DMS114 treated with DMSO at 0.1 percent for 48 hours (cell line): Measurements from ENCODE around the gene KIAA1671.

Experiments used
- DNase-seq: peaks from one replicate; lab custom pipeline; 2025; ENCODE audit not compliant: unreplicated experiment; lab: John Stamatoyannopoulos, UW

The KIAA1671 gene

DNA sequence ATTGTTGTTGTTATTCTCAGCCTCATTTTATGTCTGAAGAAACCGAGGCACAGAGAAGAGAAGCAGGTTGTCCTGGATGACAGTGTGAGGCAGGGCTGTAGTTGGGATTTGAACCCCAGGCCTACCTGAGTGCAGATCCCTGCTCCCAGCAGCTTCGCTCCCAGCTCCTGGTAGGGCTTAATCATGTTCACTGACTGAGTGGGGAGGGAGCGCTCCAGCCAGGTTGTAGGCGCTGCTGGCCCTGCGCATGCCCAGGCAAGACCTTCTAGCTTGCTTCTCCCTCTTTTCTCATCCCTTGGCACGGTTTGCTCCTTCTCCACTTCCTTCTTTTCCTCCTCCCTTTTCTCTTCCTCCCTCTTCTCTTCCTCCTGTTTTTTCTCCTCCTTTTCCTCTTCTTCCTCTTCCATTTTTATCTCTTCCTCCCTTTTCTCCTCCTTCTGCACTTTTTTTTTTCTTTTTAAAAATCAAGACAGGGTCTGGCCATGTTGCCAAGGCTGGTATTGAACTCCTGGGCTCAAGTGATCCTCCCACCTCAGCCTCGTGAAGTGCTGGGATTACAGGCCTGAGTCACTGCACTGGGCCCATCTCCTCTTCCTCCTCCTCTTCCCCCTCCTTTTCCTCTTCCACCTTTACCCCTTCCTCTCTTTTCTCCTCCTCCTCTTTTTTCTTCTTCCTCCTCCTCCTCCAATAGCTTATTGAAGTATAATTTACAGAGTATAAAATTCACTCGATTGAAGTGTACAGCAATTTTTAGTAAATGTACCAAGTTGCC lies 109.3 kb downstream of the KIAA1671 start:
- no peak for DNase-seq

GRCh38 chr22:25062386-25063085 lies 110.0 kb downstream of the KIAA1671 start:
- no peak for DNase-seq

GRCh38 chr22:25064894-25065560 lies 112.5 kb downstream of the KIAA1671 start:
- no peak for DNase-seq

- no peak for DNase-seq
Observed at GRCh38 chr22:25066861-25067435, 114.4 kb downstream of the KIAA1671 start.

- DNase-seq: no peak
Observed at GRCh38 chr22:25067851-25068421, 115.4 kb downstream of the KIAA1671 start.

DNA sequence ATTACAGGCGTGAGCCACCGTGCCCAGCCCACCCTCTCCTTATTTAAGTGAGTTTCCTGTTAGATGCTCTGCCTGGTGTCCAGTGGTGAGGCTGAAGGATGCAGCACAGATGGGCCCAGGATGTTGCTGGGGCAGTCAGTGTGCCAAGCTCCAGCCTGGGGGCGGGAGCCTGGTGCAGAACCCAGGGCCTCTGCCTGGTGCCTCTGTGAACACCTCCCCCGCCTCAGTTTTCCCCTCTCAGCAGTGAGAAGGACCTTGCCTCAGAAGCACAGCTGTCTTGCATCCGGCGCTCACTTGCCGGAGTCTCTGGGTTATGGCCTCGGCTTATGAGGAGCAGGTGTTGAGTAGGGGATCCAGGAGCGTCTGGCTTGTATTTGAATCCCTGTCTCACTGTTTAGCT lies 116.2 kb downstream of the KIAA1671 start:
- no peak for DNase-seq

DNA sequence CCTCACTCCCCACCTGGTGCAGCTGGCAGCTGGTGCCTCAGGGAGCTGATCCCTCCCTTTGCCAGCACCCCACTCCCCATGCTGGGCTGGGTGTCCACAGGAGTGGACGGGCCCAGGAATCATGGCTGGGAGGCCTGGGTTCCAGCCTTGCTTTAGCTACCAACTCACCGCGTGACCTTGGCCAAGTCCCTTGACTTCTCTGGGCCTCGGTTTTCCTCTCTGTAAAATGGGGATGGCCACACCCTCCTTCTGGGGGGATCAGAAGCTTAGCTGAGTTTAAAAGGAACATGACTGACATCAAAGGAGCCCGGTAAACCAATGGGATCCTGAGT lies 116.9 kb downstream of the KIAA1671 start:
- DNase-seq: no peak

DNA sequence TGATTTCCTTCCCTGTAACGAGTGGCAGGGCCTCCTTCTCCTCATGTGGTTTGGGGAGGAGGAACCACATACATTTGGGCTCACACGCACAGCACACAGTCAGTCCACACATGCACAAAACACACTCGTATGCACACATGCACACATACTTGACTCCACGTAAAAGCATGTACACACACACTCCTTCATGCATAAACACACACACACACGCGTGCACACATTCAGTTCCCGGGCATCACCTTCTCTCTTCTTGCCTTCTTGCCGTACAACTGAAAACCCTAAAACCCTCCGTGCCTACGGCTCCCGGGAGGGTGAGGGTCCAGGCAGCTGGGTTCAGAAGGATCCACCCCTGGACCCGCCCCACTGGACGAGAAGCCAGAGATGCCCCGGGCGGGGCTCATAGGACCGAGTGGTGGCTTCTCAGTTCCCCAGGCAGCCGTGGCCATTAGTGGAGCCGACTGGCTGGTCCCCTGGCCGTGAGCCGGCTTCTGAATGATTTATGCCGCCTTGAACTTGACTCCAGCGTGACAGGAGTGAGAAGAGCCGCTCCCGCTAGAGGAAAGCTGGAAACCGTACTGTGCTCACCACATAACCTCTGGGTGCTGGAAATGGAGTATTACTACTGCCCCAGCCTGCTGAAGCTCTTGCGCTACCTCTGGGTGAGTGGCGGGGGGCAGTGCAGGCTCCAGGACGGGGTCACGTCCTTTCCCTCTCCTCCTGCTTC lies 117.4 kb downstream of the KIAA1671 start:
- DNase-seq: no peak

- DNase-seq: no peak
Observed at GRCh38 chr22:25070956-25071355, 118.4 kb downstream of the KIAA1671 start.

DNA sequence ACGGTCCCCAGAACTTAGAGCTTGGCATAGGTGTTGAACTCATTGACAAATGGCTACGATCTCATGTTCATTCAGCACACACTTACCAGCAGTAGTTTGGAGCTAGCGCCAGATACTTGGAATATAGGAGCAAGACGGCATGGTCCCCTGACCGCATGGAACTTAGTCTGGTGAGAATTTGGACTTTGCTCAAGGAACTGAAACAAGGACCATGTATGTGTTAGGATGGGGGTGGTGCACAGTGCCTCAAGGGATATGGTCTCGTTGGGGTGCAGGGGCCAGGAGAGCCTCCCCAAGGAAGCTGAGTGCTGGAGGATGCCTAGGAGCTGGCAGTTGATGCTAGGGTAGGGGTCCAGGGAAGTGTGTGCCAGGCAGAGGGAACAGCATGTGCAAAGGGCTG lies 119.2 kb downstream of the KIAA1671 start:
- DNase-seq: no peak

DNA sequence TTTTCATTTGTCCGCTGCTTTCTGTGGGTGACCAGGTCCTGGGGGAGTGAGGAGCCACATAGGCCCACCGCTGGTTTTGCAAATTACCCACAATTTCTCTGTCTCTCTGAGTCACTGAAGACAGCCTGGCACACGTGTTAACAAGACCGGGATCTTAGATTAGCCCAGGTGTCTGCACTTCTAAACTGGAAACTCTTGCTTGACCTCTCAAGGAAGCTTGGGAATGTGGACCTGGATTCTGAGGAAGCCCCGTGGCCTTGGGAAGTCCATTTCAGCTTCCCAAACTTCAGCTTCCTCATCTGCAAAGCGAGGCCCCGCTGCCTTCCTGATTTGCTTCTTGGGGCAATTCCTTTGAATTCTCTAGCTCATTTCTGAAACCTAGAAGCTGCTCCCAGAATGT lies 119.9 kb downstream of the KIAA1671 start:
- no peak for DNase-seq

DNA sequence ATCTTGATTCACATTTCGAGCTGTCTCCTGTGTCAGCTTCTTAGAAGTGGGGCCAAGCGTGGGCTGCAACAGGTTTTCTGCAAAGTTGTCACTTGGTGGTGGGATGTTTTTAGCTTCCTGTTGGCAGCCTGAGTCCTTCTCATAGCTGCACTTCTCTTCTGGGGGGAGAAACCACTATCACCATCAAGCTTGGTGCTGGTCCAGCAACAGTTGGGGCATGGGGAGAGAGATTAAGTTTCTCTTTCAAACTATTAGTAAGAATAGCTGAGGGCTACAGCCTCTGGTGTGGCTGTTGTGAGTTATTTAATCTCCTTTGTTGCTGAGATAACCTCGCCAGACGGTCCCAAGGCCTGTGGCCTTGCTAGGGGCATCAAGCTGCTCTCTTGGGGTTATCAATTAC lies 123.8 kb downstream of the KIAA1671 start:
- DNase-seq: no peak

DNA sequence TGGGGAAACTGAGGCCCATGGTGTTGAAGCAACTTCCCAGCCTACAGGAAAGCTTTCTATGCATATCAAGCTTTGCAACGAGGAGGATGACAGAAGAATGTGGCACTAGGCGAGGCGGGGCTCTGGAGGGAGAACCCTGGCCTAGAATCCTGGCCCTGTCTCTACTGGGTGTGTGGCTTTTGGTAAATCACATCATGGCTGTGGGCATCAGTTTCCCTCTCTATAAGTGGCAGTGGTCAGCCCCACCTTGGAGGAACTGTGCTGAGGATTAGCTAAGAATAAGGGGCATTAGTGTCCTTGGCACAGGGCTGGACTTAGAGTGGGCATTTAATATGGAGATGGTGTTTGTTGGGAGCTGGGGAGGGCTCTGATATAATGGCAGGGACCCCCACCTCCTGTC lies 124.5 kb downstream of the KIAA1671 start:
- DNase-seq: no peak

GRCh38 chr22:25077964-25078363 lies 125.4 kb downstream of the KIAA1671 start:
- no peak for DNase-seq

GRCh38 chr22:25078591-25078990 lies 126.1 kb downstream of the KIAA1671 start:
- no peak for DNase-seq

DNA sequence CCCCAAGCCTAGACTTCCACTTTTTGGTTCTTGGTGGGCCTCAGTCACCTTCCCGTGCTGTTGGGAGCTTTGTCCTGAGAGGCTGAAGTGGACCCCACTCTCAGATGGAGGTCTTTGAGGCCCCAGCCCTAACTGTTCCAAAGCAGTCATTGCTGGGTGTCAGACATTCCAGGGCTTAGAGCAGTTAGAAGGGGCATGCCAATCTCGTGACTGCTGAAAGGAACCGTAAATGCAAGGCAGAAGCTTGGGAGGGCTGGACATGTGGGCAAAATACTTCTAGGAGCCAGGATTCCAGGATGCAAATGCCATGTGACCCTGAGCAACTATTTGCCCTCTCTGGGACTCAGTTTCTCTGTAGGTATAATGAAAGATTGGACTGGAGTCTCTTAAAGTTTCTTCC lies 128.3 kb downstream of the KIAA1671 start:
- DNase-seq: no peak

DNA sequence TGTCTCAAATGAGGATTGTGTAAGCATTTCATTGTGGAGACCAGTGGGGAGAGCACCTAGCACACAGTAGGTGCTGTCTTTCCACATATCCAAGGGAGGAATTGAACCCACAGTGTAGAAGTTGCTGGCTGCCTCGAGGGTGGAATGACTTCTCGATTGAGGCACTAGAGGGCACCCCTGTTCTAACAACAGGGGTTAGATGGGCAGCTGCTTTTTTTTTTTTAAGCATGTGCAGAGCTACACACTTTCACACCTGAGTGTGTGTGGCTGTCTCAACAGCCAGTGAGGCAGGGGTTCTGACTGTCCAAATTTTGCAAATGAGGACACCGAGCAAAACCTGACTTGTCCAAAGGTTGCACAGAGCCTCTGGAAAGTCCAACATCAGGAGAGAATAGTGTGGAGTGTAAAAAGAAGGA lies 128.9 kb downstream of the KIAA1671 start:
- no peak for DNase-seq

- no peak for DNase-seq
Observed at GRCh38 chr22:25082096-25082495, 129.6 kb downstream of the KIAA1671 start.

DNA sequence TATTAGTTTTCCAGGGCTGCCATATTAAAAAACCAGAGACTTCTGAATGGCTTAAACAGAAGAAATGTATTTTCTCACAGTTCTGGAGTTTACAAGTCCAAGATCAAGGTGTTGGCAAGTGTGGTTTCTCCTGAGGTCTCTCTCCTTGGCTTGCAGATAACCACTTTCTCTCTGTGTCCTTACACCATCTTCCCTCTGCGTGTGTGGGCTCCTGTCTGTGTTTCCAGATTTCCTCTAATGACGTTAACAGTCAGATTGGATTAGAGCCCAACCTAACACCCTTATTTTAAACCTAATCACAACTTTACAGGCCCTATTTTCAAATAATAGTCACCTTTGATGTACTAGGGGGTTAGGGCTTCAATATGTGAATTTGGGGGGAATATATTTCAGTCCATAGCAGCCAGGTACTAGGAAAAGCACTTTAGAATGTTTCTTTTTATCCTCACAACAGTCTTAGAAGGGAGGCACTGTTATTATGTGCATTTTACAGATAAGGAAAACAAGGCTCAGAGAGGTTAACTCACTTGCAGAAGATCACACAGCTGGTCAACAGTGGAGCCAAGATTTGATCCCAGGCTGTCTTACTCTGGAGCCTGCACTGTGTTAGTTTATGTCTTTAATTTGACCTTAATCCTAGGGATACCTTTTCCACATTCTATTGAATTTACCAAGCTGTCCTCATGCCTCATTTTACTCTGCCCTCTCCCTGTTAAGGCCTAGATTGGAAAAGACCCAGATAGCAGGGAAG lies 130.7 kb downstream of the KIAA1671 start:
- no peak for DNase-seq

GRCh38 chr22:25083807-25084200 lies 131.3 kb downstream of the KIAA1671 start:
- no peak for DNase-seq
